Measurements from ENCODE around the gene SPRR5. TPM values are rescaled to one million over a fixed set of nuclear protein-coding genes. Genes with fewer than 3 reads are reported as not detected.

SPRR5 gene
- polyA plus RNA-seq, 1 donor (not counting 4 experiments of a cell fraction or from before 2014, with no cell fraction given): 0.30 TPM

DNA sequence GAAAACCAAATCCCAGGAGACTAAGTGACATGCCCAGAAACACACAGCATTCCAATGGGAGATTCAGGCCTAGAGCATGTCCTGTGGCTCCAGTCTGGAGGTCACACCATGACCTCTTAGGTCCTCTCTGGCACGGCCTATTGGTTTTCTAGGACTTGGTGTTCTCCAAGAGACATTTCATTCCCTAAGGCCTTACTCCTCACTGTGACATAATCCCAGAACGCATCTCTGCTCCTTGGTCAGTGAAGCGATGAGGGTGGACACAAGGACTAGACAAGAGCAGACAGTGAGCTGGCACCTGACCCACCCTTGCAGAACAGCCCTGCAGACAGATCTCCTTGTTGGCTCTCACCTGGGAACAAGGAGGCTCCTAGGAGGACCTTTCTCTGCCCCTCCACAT, 37.8 kb upstream of the SPRR5 start:
- Histone ChIP-seq H3K4me2 (ENCODE audit: control insufficient read depth, extremely low read depth, insufficient read depth, low read depth, low read length) (no peak overlapping the region), H3K9me1 (ENCODE audit: control insufficient read depth, extremely low read depth, insufficient read depth, low read length) (no peaks in the 10 kb centered on the region), H3K27me3 (ENCODE audit: control insufficient read depth, extremely low read depth, insufficient read depth, low read length) (no peaks in the 10 kb centered on the region), H2AFZ (ENCODE audit: control insufficient read depth, low read length) (no peak overlapping the region), H3K4me1 (ENCODE audit: control insufficient read depth, extremely low read depth, insufficient read depth, low read length) (peaks cover 47% of the 10 kb centered on the region), H3K36me3 (ENCODE audit: control insufficient read depth in 2 of 2, extremely low read depth in 1 of 2, insufficient read depth in 2 of 2, low read length in 2 of 2) (no peaks in the 10 kb centered on the region), H3K27ac (ENCODE audit: control insufficient read depth, insufficient read depth, low read length) (no peak overlapping the region), H4K20me1 (ENCODE audit: control insufficient read depth, extremely low read depth, insufficient read depth, low read length) (no peaks in the 10 kb centered on the region), H3K79me2 (ENCODE audit: control insufficient read depth, insufficient read depth, low read length) (no peaks in the 10 kb centered on the region), H3K9ac (ENCODE audit: control insufficient read depth, extremely low read depth, insufficient read depth, low read length) (no peak overlapping the region), H3K4me3 (ENCODE audit: control insufficient read depth in 2 of 3, extremely low read depth in 1 of 3, insufficient read depth in 2 of 3, low read depth in 1 of 3, low read length in 3 of 3) (no peak overlapping the region), H3K9me3 (ENCODE audit: control insufficient read depth, low read depth, low read length) (no peaks in the 10 kb centered on the region)
- dilution Hi-C loops (cut with MboI; ENCODE audit: extremely low pct_ligation_motif_present, low sequenced_read_pairs): no loop called here
- FAIRE-seq (no peak), DNase-seq (ENCODE audit: low read depth, low spot score) (no peak)
- TF ChIP-seq, protein P1, sequence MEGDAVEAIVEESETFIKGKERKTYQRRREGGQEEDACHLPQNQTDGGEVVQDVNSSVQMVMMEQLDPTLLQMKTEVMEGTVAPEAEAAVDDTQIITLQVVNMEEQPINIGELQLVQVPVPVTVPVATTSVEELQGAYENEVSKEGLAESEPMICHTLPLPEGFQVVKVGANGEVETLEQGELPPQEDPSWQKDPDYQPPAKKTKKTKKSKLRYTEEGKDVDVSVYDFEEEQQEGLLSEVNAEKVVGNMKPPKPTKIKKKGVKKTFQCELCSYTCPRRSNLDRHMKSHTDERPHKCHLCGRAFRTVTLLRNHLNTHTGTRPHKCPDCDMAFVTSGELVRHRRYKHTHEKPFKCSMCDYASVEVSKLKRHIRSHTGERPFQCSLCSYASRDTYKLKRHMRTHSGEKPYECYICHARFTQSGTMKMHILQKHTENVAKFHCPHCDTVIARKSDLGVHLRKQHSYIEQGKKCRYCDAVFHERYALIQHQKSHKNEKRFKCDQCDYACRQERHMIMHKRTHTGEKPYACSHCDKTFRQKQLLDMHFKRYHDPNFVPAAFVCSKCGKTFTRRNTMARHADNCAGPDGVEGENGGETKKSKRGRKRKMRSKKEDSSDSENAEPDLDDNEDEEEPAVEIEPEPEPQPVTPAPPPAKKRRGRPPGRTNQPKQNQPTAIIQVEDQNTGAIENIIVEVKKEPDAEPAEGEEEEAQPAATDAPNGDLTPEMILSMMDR (optimal IDR thresholded peaks at IDR 0.05 in 1 of 3, IDR thresholded peaks at IDR 0.05 in 1 of 3, conservative IDR thresholded peaks at IDR 0.05 in 1 of 3; ENCODE audit: extremely low read depth in 1 of 3, insufficient read depth in 2 of 3, low read length in 3 of 3): no peak
- TF ChIP-seq EZH2 (IDR thresholded peaks at IDR 0.05; ENCODE audit: low read length): no peak

DNA sequence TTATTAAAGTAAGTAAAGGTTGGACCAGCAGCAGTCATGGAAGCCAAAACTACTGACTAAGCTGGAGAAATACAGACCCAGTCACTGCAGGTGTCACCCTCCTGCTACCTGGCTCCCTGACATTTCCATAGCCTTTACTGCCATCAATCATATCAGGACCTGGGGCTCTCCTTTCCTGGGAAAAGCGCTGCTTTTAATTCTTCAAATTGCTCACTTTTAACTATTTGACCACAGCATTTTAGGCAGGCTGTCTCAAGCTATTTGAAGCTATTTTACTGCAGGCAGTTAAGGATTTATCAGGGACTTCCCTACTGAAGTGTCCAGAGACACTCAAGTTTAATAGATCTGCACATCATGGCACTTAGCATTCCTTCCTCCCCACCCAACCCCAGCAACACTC, 34.5 kb upstream of the SPRR5 start:
- H4K20me1 ChIP-seq (ENCODE audit: control insufficient read depth, extremely low read depth, insufficient read depth, low read length): no peaks in the 10 kb centered on the region
- DNase-seq (ENCODE audit: low read depth, low spot score): no peak
- peak overlapping the region; percentile 8 for H3K4me2 ChIP-seq (ENCODE audit: control insufficient read depth, extremely low read depth, insufficient read depth, low read depth, low read length)
- TF ChIP-seq EZH2 (IDR thresholded peaks at IDR 0.05; ENCODE audit: low read length): no peak
- TF ChIP-seq, protein P1 (optimal IDR thresholded peaks at IDR 0.05 in 1 of 3, IDR thresholded peaks at IDR 0.05 in 1 of 3, conservative IDR thresholded peaks at IDR 0.05 in 1 of 3; ENCODE audit: extremely low read depth in 1 of 3, insufficient read depth in 2 of 3, low read length in 3 of 3): no peak
- no peak overlapping the region for H3K9ac ChIP-seq (ENCODE audit: control insufficient read depth, extremely low read depth, insufficient read depth, low read length)
- no peaks in the 10 kb centered on the region for H3K36me3 ChIP-seq (ENCODE audit: control insufficient read depth in 2 of 2, extremely low read depth in 1 of 2, insufficient read depth in 2 of 2, low read length in 2 of 2)
- no peaks in the 10 kb centered on the region for H3K27me3 ChIP-seq (ENCODE audit: control insufficient read depth, extremely low read depth, insufficient read depth, low read length)
- no peak overlapping the region for H3K27ac ChIP-seq (ENCODE audit: control insufficient read depth, insufficient read depth, low read length)
- H3K9me3 ChIP-seq (ENCODE audit: control insufficient read depth, low read depth, low read length): no peaks in the 10 kb centered on the region
- H2AFZ ChIP-seq (ENCODE audit: control insufficient read depth, low read length): peak overlapping the region; percentile 20
- FAIRE-seq: peak; percentile 62
- dilution Hi-C loops (cut with MboI; ENCODE audit: extremely low pct_ligation_motif_present, low sequenced_read_pairs): no loop called here
- no peaks in the 10 kb centered on the region for H3K79me2 ChIP-seq (ENCODE audit: control insufficient read depth, insufficient read depth, low read length)
- no peak overlapping the region for H3K4me3 ChIP-seq (ENCODE audit: control insufficient read depth in 2 of 3, extremely low read depth in 1 of 3, insufficient read depth in 2 of 3, low read depth in 1 of 3, low read length in 3 of 3)
- H3K4me1 ChIP-seq (ENCODE audit: control insufficient read depth, extremely low read depth, insufficient read depth, low read length): peaks cover 15% of the 10 kb centered on the region
- H3K9me1 ChIP-seq (ENCODE audit: control insufficient read depth, extremely low read depth, insufficient read depth, low read length): no peaks in the 10 kb centered on the region

All from keratinocyte (primary cell).